GM12864 (cell line): ENCODE data around the gene SYNRG.

Experiments
- DNase-seq: peaks from one replicate; pipeline ENCODE4 v3.0.0-alpha.2; 2011; ENCODE audit warnings: low read depth
- H3K4me3 ChIP-seq: 2 replicates; pipeline ENCODE4 v1.5.1; 2011; ENCODE audit warnings: mild to moderate bottlenecking, low read depth, low read length, control low read depth
- CTCF ChIP-seq: IDR thresholded peaks from 2 replicates; pipeline ENCODE4 v1.5.1; 2011; ENCODE audit warnings: low read depth, mild to moderate bottlenecking, moderate library complexity, low read length, control low read depth, inconsistent platforms; ENCODE audit errors: missing control alignments

Gene SYNRG

GRCh38 chr17:37465069-37465616, 144.1 kb downstream of the SYNRG start:
- DNase-seq, result no peak
- H3K4me3 ChIP-seq, result no peak overlapping the region
- no peak for TF ChIP-seq CTCF
